HCT116 (cell line): Measurements from ENCODE around the gene MFSD1. TPM values are rescaled to one million over a fixed set of nuclear protein-coding genes. Genes with fewer than 3 reads are reported as not detected.

Source experiments
- ATAC-seq: fragments of 200-7000 bp; cut with Tn5 transposase; 2 replicates; pipeline ENCODE4 v1.9.1; 2020; ENCODE audit warnings: mild to moderate bottlenecking, moderate library complexity
- BruUV-seq: library from RNA; stranded (reverse); fragments of 400-500 nt; replicated peaks from 2 replicates; lab custom pipeline; 2021; lab: Mats Ljungman, UMichigan
- CTCF ChIA-PET: fragments of 300-600 bp; sonication (Branson Sonifier 250); formaldehyde crosslinking; loops from one replicate; lab custom pipeline; 2021; ENCODE audit warnings: antibody characterized with exemption; lab: Charles Lee
- POLR2A ChIA-PET: fragments of 300-600, 350-600 bp; sonication (Branson Sonifier 250); formaldehyde crosslinking; loops from one replicate; lab custom pipeline; 2021; ENCODE audit warnings: antibody characterized with exemption; lab: Charles Lee
- RAD21 ChIA-PET, 2 experiments: fragments of 300-600 bp; sonication (Branson Sonifier 250); formaldehyde crosslinking; loops; one replicate each; lab custom pipeline; 2023; ENCODE audit warnings: low total read pairs in 2 of 2; ENCODE audit not compliant: uncharacterized antibody in 2 of 2, unreplicated experiment in 2 of 2, low non-redundant PET in 1 of 2; lab: Charles Lee
- DNase-seq: peaks from one replicate; pipeline ENCODE4 v3.0.0-alpha.2; 2010; ENCODE audit warnings: low read depth, low spot score
- H2AFZ ChIP-seq: fragments of 200-600 bp; shearing (Covaris generic), sonication (generic); 2 replicates; pipeline ENCODE4 v1.6.1; 2017; ENCODE audit warnings: low read depth, mixed run types, mixed read lengths, antibody characterized with exemption, low read length; ENCODE audit not compliant: poor library complexity, severe bottlenecking
- H3K27ac ChIP-seq: 2 replicates; pipeline ENCODE4 v1.5.1; 2012; ENCODE audit warnings: low read depth, low read length
- H3K27me3 ChIP-seq: fragments of 200-600 bp; sonication (generic); 2 replicates; pipeline ENCODE4 v1.6.1; 2016; ENCODE audit warnings: mixed run types, low read length, mixed read lengths; ENCODE audit not compliant: insufficient read depth
- H3K36me3 ChIP-seq, 2 experiments: fragments of 200-500 bp in 1 of 2; fragments of 200-600 bp in 1 of 2; sonication (Bioruptor generic) in 1 of 2; sonication (generic) in 1 of 2; 2 replicates each; pipeline versions ENCODE4 v1.5.1 to v1.6.1; 2014 to 2016; ENCODE audit warnings: low read length in 2 of 2, inconsistent platforms in 1 of 2, mixed read lengths in 1 of 2, mixed run types in 1 of 2; ENCODE audit not compliant: insufficient read depth in 2 of 2, control insufficient read depth in 1 of 2
- H3K4me1 ChIP-seq, 2 experiments: fragments of 200-600 bp in 1 of 2; sonication (generic) in 1 of 2; 2 replicates each; pipeline versions ENCODE4 v1.5.1 to v1.6.1; 2012 to 2017; ENCODE audit warnings: low read length in 2 of 2, inconsistent platforms in 1 of 2, mild to moderate bottlenecking in 1 of 2, mixed read lengths in 1 of 2, mixed run types in 1 of 2, moderate library complexity in 1 of 2; ENCODE audit not compliant: insufficient read depth in 2 of 2, control insufficient read depth in 1 of 2
- H3K4me2 ChIP-seq: fragments of 200-600 bp; sonication (generic); 2 replicates; pipeline ENCODE4 v1.6.1; 2017; ENCODE audit warnings: mixed run types, low read length, mixed read lengths
- H3K4me3 ChIP-seq, 2 experiments: fragments of 200-600 bp in 1 of 2; sonication (generic) in 1 of 2; replicated peaks in 1 of 2; 2 replicates each; pipeline ENCODE4 v1.5.1; 2011 to 2016; ENCODE audit warnings: low read length in 2 of 2, control low read depth in 1 of 2, low read depth in 1 of 2, mild to moderate bottlenecking in 1 of 2, mixed read lengths in 1 of 2, mixed run types in 1 of 2
- H3K79me2 ChIP-seq: fragments of 200-600 bp; sonication (generic); 2 replicates; pipeline ENCODE4 v1.6.1; 2017; ENCODE audit warnings: mild to moderate bottlenecking, mixed run types, low read length, moderate library complexity, mixed read lengths; ENCODE audit not compliant: insufficient read depth
- H3K9ac ChIP-seq: fragments of 200-600 bp; sonication (generic); 2 replicates; pipeline ENCODE4 v1.6.1; 2016; ENCODE audit warnings: low read length, mixed read lengths
- H3K9me2 ChIP-seq: fragments of 200-600 bp; sonication (generic), shearing (Covaris generic); 2 replicates; pipeline ENCODE4 v1.6.1; 2017; ENCODE audit warnings: mixed run types, mild to moderate bottlenecking, moderate library complexity; ENCODE audit not compliant: insufficient read depth
- H3K9me3 ChIP-seq, 2 experiments: fragments of 200-500 bp in 1 of 2; fragments of 200-600 bp in 1 of 2; sonication (Bioruptor generic) in 1 of 2; sonication (generic) in 1 of 2; 2 replicates each; pipeline ENCODE4 v1.6.1; 2014 to 2017; ENCODE audit warnings: low read length in 2 of 2, mixed read lengths in 2 of 2, inconsistent platforms in 1 of 2, low read depth in 1 of 2, mild to moderate bottlenecking in 1 of 2, mixed run types in 1 of 2, moderate library complexity in 1 of 2; ENCODE audit not compliant: control insufficient read depth in 1 of 2, insufficient read depth in 1 of 2
- H4K20me1 ChIP-seq: fragments of 200-600 bp; sonication (generic), shearing (Covaris generic); 2 replicates; pipeline ENCODE4 v1.6.1; 2017; ENCODE audit warnings: mixed run types, mild to moderate bottlenecking, moderate library complexity; ENCODE audit not compliant: insufficient read depth
- ATF3 ChIP-seq: IDR thresholded peaks from 2 replicates; pipeline ENCODE4 v1.6.1; 2012
- CBX3 ChIP-seq: IDR thresholded peaks from 2 replicates; pipeline ENCODE4 v1.6.1; 2012; ENCODE audit warnings: low read depth
- ELF1 ChIP-seq: IDR thresholded peaks from 2 replicates; pipeline ENCODE4 v1.6.1; 2012; ENCODE audit warnings: low read depth, borderline replicate concordance
- FOSL1 ChIP-seq: IDR thresholded peaks from 2 replicates; pipeline ENCODE4 v1.6.1; 2012; ENCODE audit warnings: low read depth
- RAD21 ChIP-seq: IDR thresholded peaks from 2 replicates; pipeline ENCODE4 v1.6.1; 2012; ENCODE audit warnings: low read depth, mild to moderate bottlenecking
- REST ChIP-seq: IDR thresholded peaks from 2 replicates; pipeline ENCODE4 v1.6.1; 2012; ENCODE audit warnings: low read depth
- SIN3A ChIP-seq: IDR thresholded peaks from 2 replicates; pipeline ENCODE4 v1.6.1; 2012; ENCODE audit warnings: low read depth
- ZFX ChIP-seq: fragments of 450-650 bp; IDR thresholded peaks from 2 replicates; pipeline ENCODE4 v1.6.1; 2017
- intact Hi-C: fragments of 100-400 bp; cut with micrococcal nuclease; formaldehyde crosslinking; loops from 2 replicates; pipeline ENCODE4 v1.10.0; 2022
- total RNA-seq: library from RNA; stranded (reverse); gene quantifications from one replicate; pipeline ENCODE4 v1.2.1, GENCODE V29; 2021; ENCODE audit not compliant: unreplicated experiment

MFSD1 gene
- total RNA-seq, 1 experiment from 2014 or later: 12.8 TPM

- no TSS peak for BruUV-seq
- Histone ChIP-seq H3K9me2 (no peaks in the 10 kb centered on the region), H3K36me3 (no peaks in the 10 kb centered on the region)
- TF ChIP-seq SIN3A: no peak
- no peak for TF ChIP-seq REST
- no peak for TF ChIP-seq RAD21
- no peak for TF ChIP-seq ATF3
- no peak for TF ChIP-seq CBX3
- no peak for TF ChIP-seq FOSL1
- TF ChIP-seq ZFX: no peak
- no peak for TF ChIP-seq ELF1
- TF ChIP-seq, all 23 proteins: peak for 0
- no peaks in the 10 kb centered on the region for H3K79me2 ChIP-seq
- no peak overlapping the region for H3K27ac ChIP-seq
- H4K20me1 ChIP-seq: no peaks in the 10 kb centered on the region
- no peaks in the 10 kb centered on the region for H3K9me3 ChIP-seq
- DNase-seq (no peak), ATAC-seq (no peak)
- no peak overlapping the region for H3K9ac ChIP-seq
- RAD21 ChIA-PET: no interaction called here
- H3K27me3 ChIP-seq: no peaks in the 10 kb centered on the region
- CTCF ChIA-PET: no interaction called here
- H3K4me3 ChIP-seq: no peak overlapping the region
- H2AFZ ChIP-seq: no peak overlapping the region
- H3K4me1 ChIP-seq: peaks cover 3 to 15% of the 10 kb centered on the region in 2 experiments; a peak in 3 of 4 replicates
- H3K4me2 ChIP-seq: no peak overlapping the region
- POLR2A ChIA-PET: no interaction called here
- intact Hi-C loops: no loop called here
These were observed 29.9 kb upstream of the MFSD1 start for GRCh38 chr3:158771982-158772381.
